Fibroblast of lung (primary cell): ENCODE measurements around the gene LASP1NB.
"Not testable (repeated sequence)": the region's sequence is repeated elsewhere in the genome, so short reads cannot be mapped to it uniquely, and the experiment has no call there.

ENCODE experiments used
- DNase-seq, 2 donors: peaks; one replicate each; pipeline versions ENCODE4 v3.0.0 to v3.0.0-alpha.2; 2010; ENCODE audit warnings: low read depth in 2 of 2
- H2AFZ ChIP-seq: 2 replicates; pipeline ENCODE4 v1.5.1; 2012; ENCODE audit warnings: low read length, control low read depth, inconsistent platforms
- H3K27ac ChIP-seq: 2 replicates; pipeline ENCODE4 v1.5.1; 2011; ENCODE audit warnings: low read length, control low read depth; ENCODE audit not compliant: insufficient read depth
- H3K27me3 ChIP-seq: 2 replicates; pipeline ENCODE4 v1.5.1; 2011; ENCODE audit warnings: mild to moderate bottlenecking, low read length; ENCODE audit not compliant: control insufficient read depth, insufficient read depth
- H3K36me3 ChIP-seq: 2 replicates; pipeline ENCODE4 v1.5.1; 2011; ENCODE audit warnings: low read length; ENCODE audit not compliant: control insufficient read depth, insufficient read depth
- H3K4me1 ChIP-seq: 2 replicates; pipeline ENCODE4 v1.5.1; 2011; ENCODE audit warnings: low read length; ENCODE audit not compliant: control insufficient read depth, insufficient read depth; ENCODE audit errors: extremely low read depth
- H3K4me2 ChIP-seq: 2 replicates; pipeline ENCODE4 v1.5.1; 2011; ENCODE audit warnings: low read length, control low read depth; ENCODE audit not compliant: insufficient read depth; ENCODE audit errors: extremely low read depth
- H3K4me3 ChIP-seq, 4 experiments: fragments of 200-600 bp in 1 of 4; sonication (generic) in 1 of 4; replicated peaks in 1 of 4; 2 replicates each; pipeline ENCODE4 v1.5.1; 2011 to 2016; ENCODE audit warnings: low read length in 4 of 4, low read depth in 3 of 4, mild to moderate bottlenecking in 3 of 4, control low read depth in 2 of 4, inconsistent platforms in 1 of 4, mixed read lengths in 1 of 4; ENCODE audit not compliant: insufficient read depth in 1 of 4; ENCODE audit errors: control extremely low read depth in 1 of 4
- H3K79me2 ChIP-seq: 2 replicates; pipeline ENCODE4 v1.5.1; 2012; ENCODE audit warnings: mild to moderate bottlenecking, low read length, inconsistent platforms; ENCODE audit not compliant: control insufficient read depth, insufficient read depth
- H3K9ac ChIP-seq: 2 replicates; pipeline ENCODE4 v1.5.1; 2011; ENCODE audit warnings: mild to moderate bottlenecking, low read length, control low read depth; ENCODE audit not compliant: insufficient read depth
- H3K9me3 ChIP-seq: 2 replicates; pipeline ENCODE4 v1.5.1; 2012; ENCODE audit warnings: low read depth, low read length; ENCODE audit not compliant: control insufficient read depth, insufficient read depth
- H4K20me1 ChIP-seq: 2 replicates; pipeline ENCODE4 v1.5.1; 2011; ENCODE audit warnings: low read length; ENCODE audit not compliant: control insufficient read depth, insufficient read depth; ENCODE audit errors: extremely low read depth
- CTCF ChIP-seq, 2 donors: IDR thresholded peaks in 1 of 2; conservative IDR thresholded peaks in 1 of 2; 1 replicate in 1 of 2; 2 replicates in 1 of 2; pipeline ENCODE4 v1.5.1; 2011 to 2012; ENCODE audit warnings: low read length in 2 of 2, control low read depth in 1 of 2, inconsistent platforms in 1 of 2, low read depth in 1 of 2, mild to moderate bottlenecking in 1 of 2
- EZH2 ChIP-seq: IDR thresholded peaks from 2 replicates; pipeline ENCODE4 v1.5.1; 2012; ENCODE audit warnings: low read length, control low read depth, mild to moderate bottlenecking; ENCODE audit errors: missing control alignments

The LASP1NB gene

GRCh38 chr17:38969281-38969680 lies 43.9 kb downstream of the LASP1NB start:
- no peak for DNase-seq
- Histone ChIP-seq H3K9me3 (no peaks in the 10 kb centered on the region), H2AFZ (no peak overlapping the region), H3K4me2 (no peak overlapping the region), H3K27me3 (no peaks in the 10 kb centered on the region), H3K9ac (no peak overlapping the region), H3K36me3 (no peaks in the 10 kb centered on the region), H3K4me3 (no peak overlapping the region), H3K4me1 (no peaks in the 10 kb centered on the region), H4K20me1 (no peaks in the 10 kb centered on the region), H3K79me2 (no peaks in the 10 kb centered on the region), H3K27ac (no peak overlapping the region)
- TF ChIP-seq EZH2 (no peak), CTCF (conservative IDR thresholded peaks at IDR 0.05 in 1 of 2, IDR thresholded peaks at IDR 0.05 in 1 of 2; ENCODE audit: low read depth in 1 of 2, low read length in 2 of 2) (no peak)

DNA sequence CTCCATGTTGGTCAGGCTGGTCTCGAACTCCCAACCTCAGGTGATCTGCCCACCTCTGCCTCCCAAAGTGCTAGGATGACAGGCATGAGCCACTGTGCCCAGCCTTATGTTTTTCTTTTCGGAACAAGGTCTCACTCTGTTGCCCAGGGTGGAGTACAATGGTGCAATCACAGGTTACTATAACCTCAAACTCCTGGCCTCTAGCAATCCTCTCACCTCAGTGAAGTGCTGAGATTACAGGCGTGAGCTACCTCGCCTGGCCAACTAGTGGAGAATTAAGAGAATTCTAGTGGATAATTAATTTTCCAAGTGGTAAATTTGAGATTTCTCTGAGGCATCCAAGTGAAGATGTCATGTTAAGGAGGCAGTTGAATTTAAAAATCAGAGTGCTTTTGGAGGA lies 44.7 kb downstream of the LASP1NB start:
- no peaks in the 10 kb centered on the region for H3K4me1 ChIP-seq
- no peak overlapping the region for H3K27ac ChIP-seq
- H3K9ac ChIP-seq: no peak overlapping the region
- H3K36me3 ChIP-seq: no peaks in the 10 kb centered on the region
- H3K79me2 ChIP-seq: no peaks in the 10 kb centered on the region
- no peak overlapping the region for H2AFZ ChIP-seq
- DNase-seq: no peak
- no peak overlapping the region for H3K4me3 ChIP-seq
- H3K27me3 ChIP-seq: no peaks in the 10 kb centered on the region
- no peak overlapping the region for H3K4me2 ChIP-seq
- no peaks in the 10 kb centered on the region for H4K20me1 ChIP-seq
- no peaks in the 10 kb centered on the region for H3K9me3 ChIP-seq
- TF ChIP-seq CTCF (conservative IDR thresholded peaks at IDR 0.05 in 1 of 2, IDR thresholded peaks at IDR 0.05 in 1 of 2; ENCODE audit: low read depth in 1 of 2, low read length in 2 of 2) (no peak), EZH2 (no peak)

GRCh38 chr17:38970804-38971203 lies 45.4 kb downstream of the LASP1NB start:
- H3K4me3 ChIP-seq: no peak overlapping the region
- no peaks in the 10 kb centered on the region for H3K27me3 ChIP-seq
- H3K4me1 ChIP-seq: no peaks in the 10 kb centered on the region
- no peaks in the 10 kb centered on the region for H3K9me3 ChIP-seq
- no peaks in the 10 kb centered on the region for H4K20me1 ChIP-seq
- H2AFZ ChIP-seq: no peak overlapping the region
- no peak overlapping the region for H3K4me2 ChIP-seq
- DNase-seq: no peak
- H3K27ac ChIP-seq: no peak overlapping the region
- H3K79me2 ChIP-seq: no peaks in the 10 kb centered on the region
- no peaks in the 10 kb centered on the region for H3K36me3 ChIP-seq
- no peak overlapping the region for H3K9ac ChIP-seq
- TF ChIP-seq EZH2: no peak
- no peak for TF ChIP-seq CTCF (conservative IDR thresholded peaks at IDR 0.05 in 1 of 2, IDR thresholded peaks at IDR 0.05 in 1 of 2; ENCODE audit: low read depth in 1 of 2, low read length in 2 of 2)

DNA sequence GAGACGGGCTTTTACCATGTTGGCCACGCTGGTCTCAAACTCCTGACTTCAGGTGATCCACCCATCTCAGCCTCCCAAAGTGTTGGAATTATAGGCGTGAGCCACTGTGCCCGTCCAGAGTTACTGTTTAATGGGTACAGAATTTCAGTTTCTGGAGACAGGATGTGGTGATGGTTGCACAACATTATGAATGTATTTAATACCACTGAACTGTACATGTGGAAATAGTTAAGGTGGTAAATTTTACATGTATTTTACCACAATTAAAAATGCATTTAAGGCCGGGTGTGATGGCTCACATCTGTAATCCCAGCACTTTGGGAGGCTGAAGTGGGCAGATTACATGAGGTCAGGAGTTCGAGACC lies 50.8 kb downstream of the LASP1NB start:
- not testable (repeated sequence) for H3K9me3 ChIP-seq, H3K9ac ChIP-seq, H2AFZ ChIP-seq, H3K4me1 ChIP-seq, H3K36me3 ChIP-seq, H3K4me3 ChIP-seq, H3K79me2 ChIP-seq, H3K4me2 ChIP-seq, H3K27ac ChIP-seq, H3K27me3 ChIP-seq, H4K20me1 ChIP-seq
- peak; percentile 27 to 36 for DNase-seq
